ENCODE measurements around the gene VANGL2. TPM values are rescaled to one million over a fixed set of nuclear protein-coding genes. Genes with fewer than 3 reads are reported as not detected.

The VANGL2 gene
- total RNA-seq, 2 experiments from 2014 or later, result 1.5 to 2.6 TPM

DNA sequence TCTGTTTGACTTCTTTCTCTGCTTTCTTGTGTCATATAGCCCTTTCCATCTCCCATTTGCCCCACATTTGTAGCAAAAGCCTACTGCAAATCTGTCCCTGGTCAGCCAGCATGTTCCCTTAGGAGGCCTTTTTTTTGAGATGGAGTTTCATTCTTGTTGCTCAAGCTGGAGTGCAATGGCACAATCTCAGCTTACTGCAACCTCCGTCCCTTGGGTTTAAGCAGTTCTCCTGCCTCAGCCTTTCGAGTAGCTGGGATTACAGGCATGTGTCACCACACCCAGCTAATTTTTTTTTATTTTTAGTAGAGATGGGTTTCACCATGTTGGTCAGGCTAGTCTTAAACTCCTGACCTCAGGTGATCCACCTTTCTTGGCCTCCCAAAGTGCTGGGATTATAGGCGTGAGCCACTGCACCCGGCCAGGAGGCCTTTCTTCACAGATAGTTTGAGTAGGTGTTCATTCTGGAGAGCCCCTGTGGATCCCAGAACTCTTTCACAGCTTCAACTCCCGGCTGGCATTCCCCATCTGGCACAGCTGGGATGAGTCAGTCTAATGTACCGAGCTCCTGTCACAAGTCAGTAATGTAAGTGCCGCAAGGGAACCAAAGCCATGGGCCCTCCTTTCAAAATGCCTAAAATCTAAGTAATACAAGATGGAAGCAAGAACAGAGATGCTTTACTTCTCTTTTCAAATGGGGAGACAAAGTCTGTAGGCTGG, 42.9 kb upstream of the VANGL2 start:
- Histone ChIP-seq H4K20me1 (ENCODE audit: insufficient read depth, low read length) (no peaks in the 10 kb centered on the region), H3K9me3 (ENCODE audit: low read length) (no peaks in the 10 kb centered on the region), H3K79me2 (ENCODE audit: insufficient read depth, low read depth, low read length) (no peaks in the 10 kb centered on the region), H2AFZ (ENCODE audit: low read length) (no peak overlapping the region), H3K4me3 (ENCODE audit: low read depth, low read length, poor library complexity, severe bottlenecking) (no peak overlapping the region), H3K4me1 (ENCODE audit: insufficient read depth, low read length, poor library complexity, severe bottlenecking) (no peaks in the 10 kb centered on the region), H3K9me2 (ENCODE audit: insufficient read depth, low read length) (no peaks in the 10 kb centered on the region), H3K4me2 (ENCODE audit: low read length) (no peak overlapping the region), H3K36me3 (ENCODE audit: insufficient read depth, low read length) (peaks cover 78% of the 10 kb centered on the region), H3K27ac (ENCODE audit: low read depth, low read length, poor library complexity, severe bottlenecking) (no peak overlapping the region)
- ChIA-PET CTCF (ENCODE audit: unreplicated experiment) (interaction anchor here (1.0 kb wide), 1 partner anchor 19 kb away, joined by 3 read pairs; no protein-coding TSS in a partner anchor), POLR2A (interaction anchor here (0.5 to 0.7 kb wide), 2 partner anchors 39 to 66 kb away, joined by 3 read pairs; no protein-coding TSS in a partner anchor)
- DNase-seq (ENCODE audit: low spot score), result no peak
- no TSS peak for BruUV-seq (replicated peaks)
- no peak for TF ChIP-seq EZH2phosphoT487 (IDR thresholded peaks at IDR 0.05; ENCODE audit: borderline replicate concordance, low read depth, low read length)
- TF ChIP-seq, protein P1, sequence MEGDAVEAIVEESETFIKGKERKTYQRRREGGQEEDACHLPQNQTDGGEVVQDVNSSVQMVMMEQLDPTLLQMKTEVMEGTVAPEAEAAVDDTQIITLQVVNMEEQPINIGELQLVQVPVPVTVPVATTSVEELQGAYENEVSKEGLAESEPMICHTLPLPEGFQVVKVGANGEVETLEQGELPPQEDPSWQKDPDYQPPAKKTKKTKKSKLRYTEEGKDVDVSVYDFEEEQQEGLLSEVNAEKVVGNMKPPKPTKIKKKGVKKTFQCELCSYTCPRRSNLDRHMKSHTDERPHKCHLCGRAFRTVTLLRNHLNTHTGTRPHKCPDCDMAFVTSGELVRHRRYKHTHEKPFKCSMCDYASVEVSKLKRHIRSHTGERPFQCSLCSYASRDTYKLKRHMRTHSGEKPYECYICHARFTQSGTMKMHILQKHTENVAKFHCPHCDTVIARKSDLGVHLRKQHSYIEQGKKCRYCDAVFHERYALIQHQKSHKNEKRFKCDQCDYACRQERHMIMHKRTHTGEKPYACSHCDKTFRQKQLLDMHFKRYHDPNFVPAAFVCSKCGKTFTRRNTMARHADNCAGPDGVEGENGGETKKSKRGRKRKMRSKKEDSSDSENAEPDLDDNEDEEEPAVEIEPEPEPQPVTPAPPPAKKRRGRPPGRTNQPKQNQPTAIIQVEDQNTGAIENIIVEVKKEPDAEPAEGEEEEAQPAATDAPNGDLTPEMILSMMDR (conservative IDR thresholded peaks at IDR 0.05; ENCODE audit: low read length), result no peak
- intact Hi-C loops (cut with micrococcal nuclease; ENCODE audit: unreplicated experiment), result no loop called here

DNA sequence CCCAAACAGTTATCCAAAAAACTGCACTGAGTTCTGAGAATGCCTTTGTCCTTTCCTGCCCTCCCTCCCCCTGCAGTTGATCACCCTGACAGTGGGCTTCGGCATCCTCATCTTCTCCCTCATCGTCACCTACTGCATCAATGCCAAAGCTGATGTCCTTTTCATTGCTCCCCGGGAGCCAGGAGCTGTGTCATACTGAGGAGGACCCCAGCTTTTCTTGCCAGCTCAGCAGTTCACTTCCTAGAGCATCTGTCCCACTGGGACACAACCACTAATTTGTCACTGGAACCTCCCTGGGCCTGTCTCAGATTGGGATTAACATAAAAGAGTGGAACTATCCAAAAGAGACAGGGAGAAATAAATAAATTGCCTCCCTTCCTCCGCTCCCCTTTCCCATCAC, 42.3 kb upstream of the VANGL2 start:
- Histone ChIP-seq H2AFZ (ENCODE audit: low read length) (no peak overlapping the region), H3K36me3 (ENCODE audit: insufficient read depth, low read length) (peaks cover 72% of the 10 kb centered on the region), H4K20me1 (ENCODE audit: insufficient read depth, low read length) (no peaks in the 10 kb centered on the region), H3K4me2 (ENCODE audit: low read length) (no peak overlapping the region), H3K79me2 (ENCODE audit: insufficient read depth, low read depth, low read length) (no peaks in the 10 kb centered on the region), H3K4me3 (ENCODE audit: low read depth, low read length, poor library complexity, severe bottlenecking) (no peak overlapping the region), H3K27ac (ENCODE audit: low read depth, low read length, poor library complexity, severe bottlenecking) (no peak overlapping the region), H3K9me3 (ENCODE audit: low read length) (no peaks in the 10 kb centered on the region), H3K4me1 (ENCODE audit: insufficient read depth, low read length, poor library complexity, severe bottlenecking) (no peaks in the 10 kb centered on the region), H3K9me2 (ENCODE audit: insufficient read depth, low read length) (no peaks in the 10 kb centered on the region)
- intact Hi-C loops (cut with micrococcal nuclease; ENCODE audit: unreplicated experiment), result no loop called here
- BruUV-seq (replicated peaks), result no TSS peak
- DNase-seq (ENCODE audit: low spot score), result no peak
- TF ChIP-seq, protein P1 (conservative IDR thresholded peaks at IDR 0.05; ENCODE audit: low read length), result no peak
- TF ChIP-seq EZH2phosphoT487 (IDR thresholded peaks at IDR 0.05; ENCODE audit: borderline replicate concordance, low read depth, low read length), result no peak
- ChIA-PET CTCF (ENCODE audit: unreplicated experiment) (no interaction called here), POLR2A (no interaction called here)

- BruUV-seq (replicated peaks), result no TSS peak
- no peak for TF ChIP-seq EZH2phosphoT487 (IDR thresholded peaks at IDR 0.05; ENCODE audit: borderline replicate concordance, low read depth, low read length)
- TF ChIP-seq, protein P1 (conservative IDR thresholded peaks at IDR 0.05; ENCODE audit: low read length), result no peak
- H3K4me3 ChIP-seq (ENCODE audit: low read depth, low read length, poor library complexity, severe bottlenecking), result no peak overlapping the region
- no peaks in the 10 kb centered on the region for H3K4me1 ChIP-seq (ENCODE audit: insufficient read depth, low read length, poor library complexity, severe bottlenecking)
- no peak overlapping the region for H3K4me2 ChIP-seq (ENCODE audit: low read length)
- no peaks in the 10 kb centered on the region for H3K9me3 ChIP-seq (ENCODE audit: low read length)
- POLR2A ChIA-PET, result interaction anchor here (0.6 to 0.7 kb wide), 2 partner anchors 181 to 184 kb away, joined by 3 to 4 read pairs; no protein-coding TSS in a partner anchor
- no peaks in the 10 kb centered on the region for H3K79me2 ChIP-seq (ENCODE audit: insufficient read depth, low read depth, low read length)
- H4K20me1 ChIP-seq (ENCODE audit: insufficient read depth, low read length), result no peaks in the 10 kb centered on the region
- CTCF ChIA-PET (ENCODE audit: unreplicated experiment), result no interaction called here
- no peaks in the 10 kb centered on the region for H3K9me2 ChIP-seq (ENCODE audit: insufficient read depth, low read length)
- no peak overlapping the region for H3K27ac ChIP-seq (ENCODE audit: low read depth, low read length, poor library complexity, severe bottlenecking)
- intact Hi-C loops (cut with micrococcal nuclease; ENCODE audit: unreplicated experiment), result no loop called here
- peaks cover 55% of the 10 kb centered on the region for H3K36me3 ChIP-seq (ENCODE audit: insufficient read depth, low read length)
- no peak for DNase-seq (ENCODE audit: low spot score)
- no peak overlapping the region for H2AFZ ChIP-seq (ENCODE audit: low read length)
Observed at GRCh38 chr1:160359559-160360226, 40.7 kb upstream of the VANGL2 start.

All from OCI-LY7 (cell line).